ENCODE results near the gene MORF4L1.

DNA sequence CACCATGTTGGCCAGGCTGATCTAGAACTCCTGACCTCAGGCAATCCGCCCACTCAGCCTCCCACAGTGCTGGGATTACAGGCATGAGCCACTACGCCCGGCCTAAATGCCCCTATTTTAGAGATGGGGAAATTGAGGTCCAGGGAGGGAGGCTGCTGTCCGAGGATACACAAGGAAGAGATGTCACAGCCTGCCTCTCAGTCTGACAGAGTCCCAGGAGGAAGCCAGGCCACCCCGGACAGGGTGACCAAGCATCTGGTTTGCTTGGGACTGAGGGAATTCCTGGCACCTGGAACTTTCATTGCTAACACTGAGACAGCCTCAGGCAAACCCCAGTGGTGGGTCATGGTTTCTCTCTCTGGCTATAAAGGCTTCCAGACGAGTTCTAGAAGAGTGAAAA, 30.8 kb upstream of the MORF4L1 start:
- TF ChIP-seq, protein P1, sequence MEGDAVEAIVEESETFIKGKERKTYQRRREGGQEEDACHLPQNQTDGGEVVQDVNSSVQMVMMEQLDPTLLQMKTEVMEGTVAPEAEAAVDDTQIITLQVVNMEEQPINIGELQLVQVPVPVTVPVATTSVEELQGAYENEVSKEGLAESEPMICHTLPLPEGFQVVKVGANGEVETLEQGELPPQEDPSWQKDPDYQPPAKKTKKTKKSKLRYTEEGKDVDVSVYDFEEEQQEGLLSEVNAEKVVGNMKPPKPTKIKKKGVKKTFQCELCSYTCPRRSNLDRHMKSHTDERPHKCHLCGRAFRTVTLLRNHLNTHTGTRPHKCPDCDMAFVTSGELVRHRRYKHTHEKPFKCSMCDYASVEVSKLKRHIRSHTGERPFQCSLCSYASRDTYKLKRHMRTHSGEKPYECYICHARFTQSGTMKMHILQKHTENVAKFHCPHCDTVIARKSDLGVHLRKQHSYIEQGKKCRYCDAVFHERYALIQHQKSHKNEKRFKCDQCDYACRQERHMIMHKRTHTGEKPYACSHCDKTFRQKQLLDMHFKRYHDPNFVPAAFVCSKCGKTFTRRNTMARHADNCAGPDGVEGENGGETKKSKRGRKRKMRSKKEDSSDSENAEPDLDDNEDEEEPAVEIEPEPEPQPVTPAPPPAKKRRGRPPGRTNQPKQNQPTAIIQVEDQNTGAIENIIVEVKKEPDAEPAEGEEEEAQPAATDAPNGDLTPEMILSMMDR (IDR thresholded peaks at IDR 0.05; ENCODE audit: low read length), result no peak
- no peak for TF ChIP-seq EZH2 (optimal IDR thresholded peaks at IDR 0.05; ENCODE audit: low read depth, low read length)
